GM12878 (cell line): ENCODE data around the gene LYPD8. TPM values are rescaled to one million over a fixed set of nuclear protein-coding genes. Genes with fewer than 3 reads are reported as not detected.
A peak's percentile ranks its signal among the peaks of the same experiment; 100 is the strongest.
"Not testable (repeated sequence)": the region's sequence is repeated elsewhere in the genome, so short reads cannot be mapped to it uniquely, and the experiment has no call there.

Source experiments
- ATAC-seq: fragments of 200-7000 bp; cut with Tn5 transposase; 3 replicates; pipeline ENCODE4 v1.9.1; 2020; ENCODE audit warnings: mild to moderate bottlenecking, moderate library complexity
- BruUV-seq: library from RNA; stranded (reverse); fragments of 400-500 nt; replicated peaks from 2 replicates; lab custom pipeline; 2021; lab: Mats Ljungman, UMichigan
- CTCF ChIA-PET: fragments of 300-600 bp; sonication (Branson Sonifier 250); formaldehyde crosslinking; extraction: SDS; loops from one replicate; lab custom pipeline; 2021; ENCODE audit warnings: inconsistent platforms; lab: Yijun Ruan, JAX
- POLR2A ChIA-PET: fragments of 350-600 bp; formaldehyde crosslinking; extraction: SDS; loops from one replicate; lab custom pipeline; 2021; ENCODE audit warnings: inconsistent platforms; lab: Charles Lee
- RAD21 ChIA-PET: fragments of 300-600 bp; sonication (Branson Sonifier 250); formaldehyde crosslinking; loops from one replicate; lab custom pipeline; 2023; ENCODE audit warnings: antibody characterized with exemption; ENCODE audit not compliant: unreplicated experiment; lab: Charles Lee
- SMC1A ChIA-PET: fragments of 300-600 bp; sonication (Branson Sonifier 250); formaldehyde crosslinking; loops from one replicate; lab custom pipeline; 2023; ENCODE audit not compliant: unreplicated experiment, uncharacterized antibody; lab: Charles Lee
- DNase-seq: peaks from one replicate; pipeline ENCODE4 v3.0.0-alpha.2; 2011; ENCODE audit warnings: low read depth, low spot score
- FAIRE-seq: peaks from 3 replicates; lab custom pipeline; 2011; peaks lifted over from hg19 to GRCh38; lab: Jason Lieb, UNC
- H2AFZ ChIP-seq: 2 replicates; pipeline ENCODE4 v1.6.0; 2011; ENCODE audit warnings: low read depth, low read length, control low read depth; ENCODE audit not compliant: control insufficient read depth
- H3K27ac ChIP-seq: 2 replicates; pipeline ENCODE4 v1.5.1; 2011; ENCODE audit warnings: control low read depth; ENCODE audit not compliant: control insufficient read depth, insufficient read depth
- H3K27me3 ChIP-seq, 2 experiments: replicated peaks in 1 of 2; 2 replicates each; pipeline versions ENCODE4 v1.6.0 to v1.6.1; 2011; ENCODE audit warnings: low read length in 1 of 2; ENCODE audit not compliant: control insufficient read depth in 2 of 2, insufficient read depth in 2 of 2
- H3K36me3 ChIP-seq, 2 experiments: 2 replicates each; pipeline ENCODE4 v1.5.1; 2011; ENCODE audit warnings: low read length in 1 of 2; ENCODE audit not compliant: control insufficient read depth in 2 of 2, insufficient read depth in 2 of 2
- H3K4me1 ChIP-seq: 2 replicates; pipeline ENCODE4 v1.6.1; 2011; ENCODE audit warnings: mild to moderate bottlenecking, low read length, moderate library complexity, mixed read lengths; ENCODE audit not compliant: control insufficient read depth, insufficient read depth
- H3K4me2 ChIP-seq: 2 replicates; pipeline ENCODE4 v1.6.0; 2011; ENCODE audit warnings: control low read depth; ENCODE audit not compliant: control insufficient read depth, insufficient read depth
- H3K4me3 ChIP-seq: fragments of 200-600 bp; sonication (generic); 2 replicates; pipeline ENCODE4 v1.5.1; 2016
- H3K79me2 ChIP-seq: 2 replicates; pipeline ENCODE4 v1.6.0; 2011; ENCODE audit warnings: low read length; ENCODE audit not compliant: control insufficient read depth, insufficient read depth
- H3K9ac ChIP-seq: 2 replicates; pipeline ENCODE4 v1.8.0; 2011; ENCODE audit warnings: low read length, control low read depth, mixed read lengths; ENCODE audit not compliant: control insufficient read depth, insufficient read depth
- H3K9me3 ChIP-seq: replicated peaks from 3 replicates; pipeline ENCODE4 v1.5.1; 2011; ENCODE audit warnings: mild to moderate bottlenecking, low read length; ENCODE audit not compliant: control insufficient read depth, insufficient read depth
- H4K20me1 ChIP-seq: 2 replicates; pipeline ENCODE4 v1.6.0; 2011; ENCODE audit not compliant: control insufficient read depth, insufficient read depth
- CBFB ChIP-seq: IDR thresholded peaks from 2 replicates; pipeline ENCODE4 v1.6.1; 2016; ENCODE audit warnings: antibody characterized with exemption, low read depth
- CBX3 ChIP-seq: fragments of 200-600 bp; sonication (generic); IDR thresholded peaks from 2 replicates; pipeline ENCODE4 v1.6.1; 2016; ENCODE audit warnings: low read depth, borderline replicate concordance
- E2F8 ChIP-seq: fragments of 450-650 bp; IDR thresholded peaks from 2 replicates; pipeline ENCODE4 v1.6.1; 2018; ENCODE audit warnings: mild to moderate bottlenecking, low read depth, moderate library complexity; ENCODE audit not compliant: partially characterized antibody
- EP300 ChIP-seq, 2 experiments: fragments of 150-350 bp in 1 of 2; IDR thresholded peaks; 2 replicates each; pipeline ENCODE4 v1.6.1; 2011 to 2012; ENCODE audit warnings: low read depth in 2 of 2, low read length in 2 of 2, borderline replicate concordance in 1 of 2, improper control_type of control experiment in 1 of 2, inconsistent platforms in 1 of 2; ENCODE audit not compliant: control insufficient read depth in 1 of 2
- ESRRA ChIP-seq: IDR thresholded peaks from 2 replicates; pipeline ENCODE4 v1.6.1; 2012; ENCODE audit warnings: mild to moderate bottlenecking, low read length, improper control_type of control experiment
- RELB ChIP-seq: fragments of 450-650 bp; IDR thresholded peaks from 2 replicates; pipeline ENCODE4 v1.6.1; 2017; ENCODE audit warnings: low read depth, mild to moderate bottlenecking, moderate library complexity
- WGBS: methylation state at CpG from one replicate; pipeline ENCODE4 v1.1.6; 2016; ENCODE audit warnings: low lambda C conversion rate; ENCODE audit not compliant: insufficient replicate concordance, insufficient coverage; ENCODE audit errors: missing lambda C conversion rate; 5-methylcytosine and 5-hydroxymethylcytosine counted together
- in situ Hi-C: fragments of 300-500 bp; cut with MboI; formaldehyde crosslinking; loops from 9 replicates; pipeline ENCODE4 v1.14.3; 2018; ENCODE audit warnings: mixed read lengths
- intact Hi-C: fragments of 100-400 bp; cut with micrococcal nuclease; formaldehyde crosslinking; loops from one replicate; pipeline ENCODE4 v1.14.2; 2022; ENCODE audit not compliant: unreplicated experiment
- polyA plus RNA-seq, 11 experiments: library from polyadenylated mRNA; depleted of rRNA in 4 of 11; unstranded in 6 of 11; stranded (reverse) in 5 of 11; fragments of >200 nt; fragmentation: Nextera tagmentation in 4 of 11; fragmentation: Illumina TruSeq in 1 of 11; extraction: Ambion mirVana in 4 of 11; extraction: Trizol in 1 of 11; gene quantifications; 1 replicate in 1 of 11; 2 replicates in 10 of 11; pipeline versions ENCODE4 v1.2.1 to v1.2.3, GENCODE V29; 2011 to 2016; ENCODE audit warnings: inconsistent platforms in 2 of 11, missing spikeins in 2 of 11, low read depth in 1 of 11
- total RNA-seq, 4 experiments: library from RNA; depleted of rRNA in 3 of 4; stranded (reverse); fragments of >200 nt in 3 of 4; fragmentation: Illumina TruSeq in 1 of 4; extraction: Trizol in 1 of 4; gene quantifications; 2 replicates each; pipeline versions ENCODE4 v1.2.1 to v1.2.3, GENCODE V29; 2013 to 2021

LYPD8 gene
- total and polyA plus RNA-seq, 10 of the 15 experiments (the other 5 are each of a cell fraction or from before 2014, with no cell fraction given): 0.13 to 0.40 (median 0.18) TPM; not detected in 7

GRCh38 chr1:248794663-248795062 lies 39.1 kb upstream of the LYPD8 start:
- FAIRE-seq, H3K27me3 ChIP-seq, H3K79me2 ChIP-seq, H2AFZ ChIP-seq, H3K9ac ChIP-seq, BruUV-seq, H3K36me3 ChIP-seq, H3K9me3 ChIP-seq, H4K20me1 ChIP-seq, in situ Hi-C loops, ATAC-seq, H3K4me2 ChIP-seq, DNase-seq, H3K4me3 ChIP-seq, H3K27ac ChIP-seq: not testable (repeated sequence)
- WGBS: 89% methylated on average over 5 of the region's 5 CpGs
- POLR2A ChIA-PET: interaction anchor here (1.5 to 1.7 kb wide), 2 partner anchors 8 to 10 kb away, joined by 4 to 5 read pairs; no protein-coding TSS in a partner anchor
- TF ChIP-seq RELB: 0 out of 2 replicates have a peak, but pooled peaks have one; percentile 33
- peaks cover 18% of the 10 kb centered on the region for H3K4me1 ChIP-seq
- SMC1A ChIA-PET: interaction anchor here (0.7 to 7.2 kb wide), 4 partner anchors 8 to 86 kb away, joined by 3 to 89 read pairs (median 6); no protein-coding TSS in a partner anchor
- CTCF ChIA-PET: interaction anchor here (0.9 to 1.6 kb wide), 3 partner anchors 11 to 98 kb away, joined by 3 to 16 read pairs (median 3); no protein-coding TSS in a partner anchor
- intact Hi-C loops: loop anchor here (5.0 kb wide), 2 partner anchors 37 to 367 kb away; partner anchors contain the start of gene LYPD8
- RAD21 ChIA-PET: interaction anchor here (4.6 kb wide), 1 partner anchor 11 kb away, joined by 43 read pairs; no protein-coding TSS in a partner anchor

GRCh38 chr1:248793592-248793991 lies 38.0 kb upstream of the LYPD8 start:
- H3K4me2 ChIP-seq: no peak overlapping the region
- no peak overlapping the region for H2AFZ ChIP-seq
- POLR2A ChIA-PET: interaction anchor here (1.6 kb wide), 1 partner anchor 12 kb away, joined by 5 read pairs; no protein-coding TSS in a partner anchor
- peak; percentile 97 for ATAC-seq
- no peak overlapping the region for H3K4me3 ChIP-seq
- no peaks in the 10 kb centered on the region for H3K79me2 ChIP-seq
- no peak overlapping the region for H3K27ac ChIP-seq
- no peaks in the 10 kb centered on the region for H3K27me3 ChIP-seq
- intact Hi-C loops: loop anchor here (1.0 to 5.0 kb wide), 4 partner anchors 12 to 366 kb away; partner anchors contain the start of gene LYPD8
- FAIRE-seq: peak; percentile 81
- no peak overlapping the region for H3K9ac ChIP-seq
- peaks cover 18% of the 10 kb centered on the region for H3K4me1 ChIP-seq
- peak; percentile 82 for DNase-seq
- H4K20me1 ChIP-seq: no peaks in the 10 kb centered on the region
- RAD21 ChIA-PET: interaction anchor here (1.2 to 4.6 kb wide), 5 partner anchors 11 to 550 kb away, joined by 4 to 43 read pairs (median 5); no protein-coding TSS in a partner anchor
- SMC1A ChIA-PET: interaction anchor here (0.8 to 7.2 kb wide), 7 partner anchors 12 to 389 kb away, joined by 3 to 89 read pairs (median 4); no protein-coding TSS in a partner anchor
- BruUV-seq: no TSS peak
- CTCF ChIA-PET: interaction anchor here (0.8 to 2.8 kb wide), 2 partner anchors 12 to 389 kb away, joined by 3 to 20 read pairs; no protein-coding TSS in a partner anchor
- H3K36me3 ChIP-seq: no peaks in the 10 kb centered on the region
- in situ Hi-C loops: no loop called here
- peaks cover 4% of the 10 kb centered on the region; the same call in 2 of the 3 replicates for H3K9me3 ChIP-seq
- no peak for TF ChIP-seq CBX3
- TF ChIP-seq CBFB: peak; percentile 72; the same call in 1 of the 2 replicates
- no peak for TF ChIP-seq ESRRA
- TF ChIP-seq EP300 (IDR thresholded peaks at IDR 0.05; ENCODE audit: borderline replicate concordance in 1 of 2, control insufficient read depth in 1 of 2, low read depth in 2 of 2, low read length in 2 of 2): peak in 1 of 2 experiments; percentile 86; a peak in 2 of 4 replicates
- no peak for TF ChIP-seq E2F8
